ENCODE results near the gene GPR176.
A peak's percentile ranks its signal among the peaks of the same experiment; 100 is the strongest.

The GPR176 gene

GRCh38 chr15:39770748-39771689 is 149.0 kb downstream of the GPR176 start:
- no peak overlapping the region for H3K23ac ChIP-seq (ENCODE audit: low read depth, low read length, poor library complexity)
- no peak overlapping the region for H3K9ac ChIP-seq (ENCODE audit: low read depth, low read length, poor library complexity)
- H3K36me3 ChIP-seq (replicated peaks in 1 of 2; ENCODE audit: control insufficient read depth in 2 of 2, insufficient read depth in 2 of 2, low read length in 2 of 2), result no peaks in the 10 kb centered on the region
- no peaks in the 10 kb centered on the region for H3K27me3 ChIP-seq (ENCODE audit: control insufficient read depth in 3 of 3, insufficient read depth in 3 of 3, low read depth in 1 of 3, low read length in 3 of 3)
- WGBS, 2 donors (ENCODE audit: extremely low coverage in 2 of 2, insufficient read length in 2 of 2, insufficient replicate concordance in 1 of 2), result no CpG with 5 or more reads among the region's 8 CpGs
- H4K8ac ChIP-seq (ENCODE audit: low read depth, low read length), result no peak overlapping the region
- H2BK5ac ChIP-seq (ENCODE audit: low read length), result no peak overlapping the region
- peaks cover 3 to 4% of the 10 kb centered on the region in 2 donors for H3K9me3 ChIP-seq (replicated peaks in 1 of 2; ENCODE audit: control insufficient read depth in 2 of 2, insufficient read depth in 1 of 2, low read depth in 1 of 2, low read length in 2 of 2)
- H3K4me2 ChIP-seq (ENCODE audit: insufficient read depth, low read length, poor library complexity, severe bottlenecking), result no peak overlapping the region
- H3K4me3 ChIP-seq (ENCODE audit: low read length in 2 of 2), result no peak overlapping the region
- peak overlapping the region; percentile 41 for H2BK12ac ChIP-seq (ENCODE audit: low read length)
- H2AK5ac ChIP-seq (ENCODE audit: low read depth, low read length), result no peak overlapping the region
- peaks cover 2% of the 10 kb centered on the region for H3K79me1 ChIP-seq (ENCODE audit: low read depth, low read length)
- H2BK120ac ChIP-seq (ENCODE audit: low read depth, low read length), result no peak overlapping the region
- H3K4me1 ChIP-seq (ENCODE audit: control insufficient read depth in 2 of 2, insufficient read depth in 1 of 2, low read depth in 1 of 2, low read length in 2 of 2), result peaks cover 4 to 5% of the 10 kb centered on the region in 2 donors
- no peak overlapping the region for H2BK15ac ChIP-seq (ENCODE audit: low read length)
- H3K18ac ChIP-seq (ENCODE audit: low read length), result peak overlapping the region; percentile 77
- no peak overlapping the region for H3K4ac ChIP-seq (ENCODE audit: low read length)
- peak overlapping the region; percentile 86 for H2AFZ ChIP-seq (ENCODE audit: low read length)
- no peak overlapping the region for H3K27ac ChIP-seq (replicated peaks; ENCODE audit: low read length)
- H4K91ac ChIP-seq (ENCODE audit: low read depth, low read length, poor library complexity), result no peak overlapping the region
- no peak overlapping the region for H3K14ac ChIP-seq (ENCODE audit: low read length)
- no peak for DNase-seq (ENCODE audit: low spot score)

DNA sequence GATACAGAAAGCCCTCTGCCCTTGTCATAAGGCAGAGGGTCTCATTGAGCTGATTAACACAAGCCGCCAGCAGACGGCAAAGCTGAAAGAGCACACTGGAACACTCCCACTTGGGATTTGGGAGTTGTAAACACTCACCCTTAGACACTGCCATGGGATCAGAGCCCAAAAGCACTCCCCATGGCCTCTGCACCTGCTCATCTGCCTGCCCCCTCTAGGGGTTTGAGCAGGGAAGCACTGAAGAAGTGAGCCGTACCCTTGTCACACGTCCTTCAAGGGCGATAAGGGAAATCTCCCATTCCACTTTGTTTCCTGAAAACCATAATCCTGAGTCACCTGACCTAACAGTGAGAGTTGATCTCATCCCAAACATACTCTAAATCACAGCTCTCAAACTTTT is 152.1 kb downstream of the GPR176 start:
- Histone ChIP-seq H3K79me1 (ENCODE audit: low read depth, low read length) (peaks cover 2% of the 10 kb centered on the region), H2AK5ac (ENCODE audit: low read depth, low read length) (no peak overlapping the region), H2BK12ac (ENCODE audit: low read length) (no peak overlapping the region), H3K27me3 (ENCODE audit: control insufficient read depth in 3 of 3, insufficient read depth in 3 of 3, low read depth in 1 of 3, low read length in 3 of 3) (no peaks in the 10 kb centered on the region), H3K4me1 (ENCODE audit: control insufficient read depth in 2 of 2, insufficient read depth in 1 of 2, low read depth in 1 of 2, low read length in 2 of 2) (peaks cover 4 to 5% of the 10 kb centered on the region in 2 donors), H3K9me3 (replicated peaks in 1 of 2; ENCODE audit: control insufficient read depth in 2 of 2, insufficient read depth in 1 of 2, low read depth in 1 of 2, low read length in 2 of 2) (peaks cover 3 to 4% of the 10 kb centered on the region in 2 donors), H3K23ac (ENCODE audit: low read depth, low read length, poor library complexity) (no peak overlapping the region), H2AFZ (ENCODE audit: low read length) (no peak overlapping the region), H2BK5ac (ENCODE audit: low read length) (no peak overlapping the region), H3K4ac (ENCODE audit: low read length) (no peak overlapping the region), H3K14ac (ENCODE audit: low read length) (no peak overlapping the region), H3K4me3 (ENCODE audit: low read length in 2 of 2) (no peak overlapping the region), H2BK15ac (ENCODE audit: low read length) (no peak overlapping the region), H3K9ac (ENCODE audit: low read depth, low read length, poor library complexity) (no peak overlapping the region), H3K27ac (replicated peaks; ENCODE audit: low read length) (no peak overlapping the region), H3K4me2 (ENCODE audit: insufficient read depth, low read length, poor library complexity, severe bottlenecking) (no peak overlapping the region), H4K8ac (ENCODE audit: low read depth, low read length) (no peak overlapping the region), H4K91ac (ENCODE audit: low read depth, low read length, poor library complexity) (no peak overlapping the region), H3K18ac (ENCODE audit: low read length) (no peak overlapping the region), H3K36me3 (replicated peaks in 1 of 2; ENCODE audit: control insufficient read depth in 2 of 2, insufficient read depth in 2 of 2, low read length in 2 of 2) (no peaks in the 10 kb centered on the region), H2BK120ac (ENCODE audit: low read depth, low read length) (no peak overlapping the region)
- WGBS, 2 donors (ENCODE audit: extremely low coverage in 2 of 2, insufficient read length in 2 of 2, insufficient replicate concordance in 1 of 2), result no CpG with 5 or more reads among the region's 5 CpGs
- DNase-seq (ENCODE audit: low spot score), result no peak

GRCh38 chr15:39761006-39761405 is 159.1 kb downstream of the GPR176 start:
- Histone ChIP-seq H3K4me3 (ENCODE audit: low read length in 2 of 2) (no peak overlapping the region), H2AFZ (ENCODE audit: low read length) (no peak overlapping the region), H2BK12ac (ENCODE audit: low read length) (no peak overlapping the region), H4K8ac (ENCODE audit: low read depth, low read length) (no peak overlapping the region), H2BK15ac (ENCODE audit: low read length) (no peak overlapping the region), H2BK5ac (ENCODE audit: low read length) (no peak overlapping the region), H3K14ac (ENCODE audit: low read length) (no peak overlapping the region), H3K23ac (ENCODE audit: low read depth, low read length, poor library complexity) (no peak overlapping the region), H3K36me3 (replicated peaks in 1 of 2; ENCODE audit: control insufficient read depth in 2 of 2, insufficient read depth in 2 of 2, low read length in 2 of 2) (no peaks in the 10 kb centered on the region), H3K27me3 (ENCODE audit: control insufficient read depth in 3 of 3, insufficient read depth in 3 of 3, low read depth in 1 of 3, low read length in 3 of 3) (no peaks in the 10 kb centered on the region), H3K9me3 (replicated peaks in 1 of 2; ENCODE audit: control insufficient read depth in 2 of 2, insufficient read depth in 1 of 2, low read depth in 1 of 2, low read length in 2 of 2) (peaks cover 4 to 16% of the 10 kb centered on the region in 2 donors), H4K91ac (ENCODE audit: low read depth, low read length, poor library complexity) (no peak overlapping the region), H2BK120ac (ENCODE audit: low read depth, low read length) (no peak overlapping the region), H3K9ac (ENCODE audit: low read depth, low read length, poor library complexity) (no peak overlapping the region), H3K4me2 (ENCODE audit: insufficient read depth, low read length, poor library complexity, severe bottlenecking) (no peak overlapping the region), H3K79me1 (ENCODE audit: low read depth, low read length) (no peaks in the 10 kb centered on the region), H3K18ac (ENCODE audit: low read length) (no peak overlapping the region), H3K4me1 (ENCODE audit: control insufficient read depth in 2 of 2, insufficient read depth in 1 of 2, low read depth in 1 of 2, low read length in 2 of 2) (peaks cover 0 to 2% of the 10 kb centered on the region in 2 donors), H3K27ac (replicated peaks; ENCODE audit: low read length) (no peak overlapping the region), H3K4ac (ENCODE audit: low read length) (no peak overlapping the region), H2AK5ac (ENCODE audit: low read depth, low read length) (no peak overlapping the region)
- WGBS, 2 donors (ENCODE audit: extremely low coverage in 2 of 2, insufficient read length in 2 of 2, insufficient replicate concordance in 1 of 2), result no CpG with 5 or more reads among the region's 2 CpGs
- no peak for DNase-seq (ENCODE audit: low spot score)

DNA sequence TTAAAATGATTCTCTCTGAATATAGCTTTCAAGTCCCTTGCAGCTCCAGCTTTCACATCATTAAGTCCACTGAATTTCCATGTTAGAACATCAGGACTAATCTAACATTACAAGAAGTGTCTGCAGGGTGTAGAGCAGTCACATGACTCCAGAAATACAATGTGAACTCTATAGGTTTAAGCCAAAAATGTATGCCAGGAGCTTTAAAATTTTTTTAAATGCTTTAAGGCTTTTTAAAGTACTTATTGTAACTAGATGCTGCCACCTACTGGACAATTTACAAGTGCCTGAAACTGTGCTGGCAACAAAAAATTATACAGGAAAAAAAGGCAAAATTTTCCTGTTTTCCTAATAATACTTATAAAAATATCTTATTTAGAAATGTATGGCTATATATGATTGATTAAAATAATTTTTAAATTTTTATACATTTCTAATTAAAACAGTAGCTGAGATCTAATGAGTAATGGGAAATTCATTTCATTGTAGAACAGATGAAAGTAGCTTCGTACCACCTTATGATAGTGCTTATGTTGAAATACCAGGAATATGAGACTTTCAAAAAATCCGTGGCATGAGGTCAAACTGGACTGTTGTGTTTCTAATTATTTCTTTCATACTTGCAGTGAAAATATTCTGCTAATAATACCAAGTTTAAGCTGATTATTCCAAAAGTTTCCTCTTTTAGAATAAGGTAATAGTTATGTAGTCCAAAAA is 163.1 kb downstream of the GPR176 start:
- Histone ChIP-seq H2AFZ (ENCODE audit: low read length) (peak overlapping the region; percentile 68), H2BK12ac (ENCODE audit: low read length) (no peak overlapping the region), H4K91ac (ENCODE audit: low read depth, low read length, poor library complexity) (no peak overlapping the region), H3K79me1 (ENCODE audit: low read depth, low read length) (no peaks in the 10 kb centered on the region), H3K4me2 (ENCODE audit: insufficient read depth, low read length, poor library complexity, severe bottlenecking) (no peak overlapping the region), H3K4me1 (ENCODE audit: control insufficient read depth in 2 of 2, insufficient read depth in 1 of 2, low read depth in 1 of 2, low read length in 2 of 2) (peaks cover 0 to 2% of the 10 kb centered on the region in 2 donors), H3K18ac (ENCODE audit: low read length) (no peak overlapping the region), H3K27ac (replicated peaks; ENCODE audit: low read length) (no peak overlapping the region), H3K23ac (ENCODE audit: low read depth, low read length, poor library complexity) (no peak overlapping the region), H4K8ac (ENCODE audit: low read depth, low read length) (no peak overlapping the region), H2AK5ac (ENCODE audit: low read depth, low read length) (no peak overlapping the region), H3K9ac (ENCODE audit: low read depth, low read length, poor library complexity) (no peak overlapping the region), H2BK15ac (ENCODE audit: low read length) (no peak overlapping the region), H3K9me3 (replicated peaks in 1 of 2; ENCODE audit: control insufficient read depth in 2 of 2, insufficient read depth in 1 of 2, low read depth in 1 of 2, low read length in 2 of 2) (peaks cover 0 to 16% of the 10 kb centered on the region in 2 donors), H2BK120ac (ENCODE audit: low read depth, low read length) (no peak overlapping the region), H3K36me3 (replicated peaks in 1 of 2; ENCODE audit: control insufficient read depth in 2 of 2, insufficient read depth in 2 of 2, low read length in 2 of 2) (no peaks in the 10 kb centered on the region), H3K4ac (ENCODE audit: low read length) (no peak overlapping the region), H2BK5ac (ENCODE audit: low read length) (no peak overlapping the region), H3K14ac (ENCODE audit: low read length) (no peak overlapping the region), H3K4me3 (ENCODE audit: low read length in 2 of 2) (no peak overlapping the region), H3K27me3 (ENCODE audit: control insufficient read depth in 3 of 3, insufficient read depth in 3 of 3, low read depth in 1 of 3, low read length in 3 of 3) (no peaks in the 10 kb centered on the region)
- peak; percentile 62 for DNase-seq (ENCODE audit: low spot score)
- WGBS, 2 donors (ENCODE audit: extremely low coverage in 2 of 2, insufficient read length in 2 of 2, insufficient replicate concordance in 1 of 2), result no CpG with 5 or more reads among the region's 2 CpGs

Measured in neuronal stem cell (in vitro differentiated cells).